SK-N-MC (cell line): ENCODE results near the gene COBL.

Source experiments
- EZH2 ChIP-seq: fragments of 200-600 bp; sonication (generic); IDR thresholded peaks from one replicate; pipeline ENCODE4 v1.6.1; 2017; ENCODE audit warnings: antibody characterized with exemption
- FOXP2 ChIP-seq: optimal IDR thresholded peaks from 2 replicates; pipeline ENCODE3; 2011; ENCODE audit warnings: mild to moderate bottlenecking, moderate library complexity; ENCODE audit not compliant: insufficient read depth; ENCODE audit errors: extremely low read length, control extremely low read depth
- POLR2AphosphoS5 ChIP-seq: IDR thresholded peaks from 2 replicates; pipeline ENCODE4 v1.6.1; 2012; ENCODE audit warnings: mild to moderate bottlenecking, low read depth, low read length, borderline replicate concordance

GRCh38 chr7:50974240-50974639 lies 342.4 kb downstream of the COBL start:
- TF ChIP-seq EZH2, result no peak
- no peak for TF ChIP-seq POLR2AphosphoS5
- no peak for TF ChIP-seq FOXP2
